ENCODE data around the gene PLEKHA7.

The PLEKHA7 gene

GRCh38 chr11:16881074-16881709 lies 133.0 kb downstream of the PLEKHA7 start:
- peak; percentile 43; the same call in 2 of the 3 replicates for ATAC-seq
- no peak for TF ChIP-seq ARNTL (CRISPR knock-in tag; IDR thresholded peaks at IDR 0.05; ENCODE audit: borderline replicate concordance, low read depth)
- no peak for TF ChIP-seq OSR1 (CRISPR knock-in tag; IDR thresholded peaks at IDR 0.05)
- no peak for TF ChIP-seq ZFP30 (CRISPR knock-in tag; IDR thresholded peaks at IDR 0.05)
- no peak for TF ChIP-seq TSHZ2 (CRISPR knock-in tag; IDR thresholded peaks at IDR 0.05)
- TF ChIP-seq, protein P1, sequence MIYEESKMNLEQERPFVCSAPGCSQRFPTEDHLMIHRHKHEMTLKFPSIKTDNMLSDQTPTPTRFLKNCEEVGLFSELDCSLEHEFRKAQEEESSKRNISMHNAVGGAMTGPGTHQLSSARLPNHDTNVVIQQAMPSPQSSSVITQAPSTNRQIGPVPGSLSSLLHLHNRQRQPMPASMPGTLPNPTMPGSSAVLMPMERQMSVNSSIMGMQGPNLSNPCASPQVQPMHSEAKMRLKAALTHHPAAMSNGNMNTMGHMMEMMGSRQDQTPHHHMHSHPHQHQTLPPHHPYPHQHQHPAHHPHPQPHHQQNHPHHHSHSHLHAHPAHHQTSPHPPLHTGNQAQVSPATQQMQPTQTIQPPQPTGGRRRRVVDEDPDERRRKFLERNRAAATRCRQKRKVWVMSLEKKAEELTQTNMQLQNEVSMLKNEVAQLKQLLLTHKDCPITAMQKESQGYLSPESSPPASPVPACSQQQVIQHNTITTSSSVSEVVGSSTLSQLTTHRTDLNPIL (CRISPR knock-in tag; IDR thresholded peaks at IDR 0.05; ENCODE audit: low read depth), result no peak
- TF ChIP-seq POU6F1 (CRISPR knock-in tag; IDR thresholded peaks at IDR 0.05; ENCODE audit: borderline replicate concordance, low read depth), result no peak
- no peak for TF ChIP-seq BACH2 (CRISPR knock-in tag; IDR thresholded peaks at IDR 0.05; ENCODE audit: borderline replicate concordance)
- TF ChIP-seq, protein P2, sequence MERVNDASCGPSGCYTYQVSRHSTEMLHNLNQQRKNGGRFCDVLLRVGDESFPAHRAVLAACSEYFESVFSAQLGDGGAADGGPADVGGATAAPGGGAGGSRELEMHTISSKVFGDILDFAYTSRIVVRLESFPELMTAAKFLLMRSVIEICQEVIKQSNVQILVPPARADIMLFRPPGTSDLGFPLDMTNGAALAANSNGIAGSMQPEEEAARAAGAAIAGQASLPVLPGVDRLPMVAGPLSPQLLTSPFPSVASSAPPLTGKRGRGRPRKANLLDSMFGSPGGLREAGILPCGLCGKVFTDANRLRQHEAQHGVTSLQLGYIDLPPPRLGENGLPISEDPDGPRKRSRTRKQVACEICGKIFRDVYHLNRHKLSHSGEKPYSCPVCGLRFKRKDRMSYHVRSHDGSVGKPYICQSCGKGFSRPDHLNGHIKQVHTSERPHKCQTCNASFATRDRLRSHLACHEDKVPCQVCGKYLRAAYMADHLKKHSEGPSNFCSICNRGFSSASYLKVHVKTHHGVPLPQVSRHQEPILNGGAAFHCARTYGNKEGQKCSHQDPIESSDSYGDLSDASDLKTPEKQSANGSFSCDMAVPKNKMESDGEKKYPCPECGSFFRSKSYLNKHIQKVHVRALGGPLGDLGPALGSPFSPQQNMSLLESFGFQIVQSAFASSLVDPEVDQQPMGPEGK (CRISPR knock-in tag; IDR thresholded peaks at IDR 0.05; ENCODE audit: borderline replicate concordance), result no peak
- TF ChIP-seq ZC3H10 (CRISPR knock-in tag; IDR thresholded peaks at IDR 0.05), result no peak
- no peak for TF ChIP-seq RARB (CRISPR knock-in tag; IDR thresholded peaks at IDR 0.05)
- TF ChIP-seq CSDC2 (CRISPR knock-in tag; IDR thresholded peaks at IDR 0.05), result no peak
- no peak for TF ChIP-seq ZNF70 (CRISPR knock-in tag; IDR thresholded peaks at IDR 0.05)
- TF ChIP-seq GLIS3 (CRISPR knock-in tag; IDR thresholded peaks at IDR 0.05), result no peak
- TF ChIP-seq SNAI2 (CRISPR knock-in tag; IDR thresholded peaks at IDR 0.05), result no peak

DNA sequence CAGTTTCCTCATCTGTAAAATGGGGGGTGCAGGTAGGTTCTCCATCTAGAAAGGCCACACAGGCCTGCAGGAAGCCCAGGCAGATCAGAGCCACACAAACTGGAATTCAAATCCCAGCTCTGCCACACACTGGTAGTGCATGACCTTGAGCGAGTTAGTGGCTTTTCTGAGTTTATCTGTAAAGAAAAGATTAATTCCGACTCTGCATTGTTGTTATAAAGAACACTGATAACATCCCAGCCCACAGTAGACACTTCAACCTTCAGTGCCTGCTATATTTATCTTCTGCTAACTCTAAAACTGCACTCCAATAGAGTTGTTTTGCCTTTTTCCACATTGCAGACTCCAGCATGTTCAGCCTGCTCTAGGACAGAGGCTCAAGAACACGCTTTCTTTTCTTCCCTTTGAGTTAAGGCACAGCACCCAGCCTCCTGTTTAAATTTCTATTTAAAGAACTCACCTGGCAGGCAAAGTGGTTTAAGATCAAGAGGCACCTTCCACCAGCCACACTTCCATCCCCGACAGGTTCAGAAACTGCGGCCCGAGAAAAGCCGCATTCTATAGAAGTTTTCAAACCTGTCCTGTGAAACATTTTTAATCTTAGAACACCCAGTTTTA lies 133.9 kb downstream of the PLEKHA7 start:
- TF ChIP-seq ZC3H10 (CRISPR knock-in tag; IDR thresholded peaks at IDR 0.05), result no peak
- no peak for TF ChIP-seq PPARA (CRISPR knock-in tag; IDR thresholded peaks at IDR 0.05; ENCODE audit: borderline replicate concordance)
- no peak for TF ChIP-seq OSR1 (CRISPR knock-in tag; IDR thresholded peaks at IDR 0.05)
- TF ChIP-seq, protein P2 (CRISPR knock-in tag; IDR thresholded peaks at IDR 0.05; ENCODE audit: borderline replicate concordance), result no peak
- ATAC-seq, result no peak

DNA sequence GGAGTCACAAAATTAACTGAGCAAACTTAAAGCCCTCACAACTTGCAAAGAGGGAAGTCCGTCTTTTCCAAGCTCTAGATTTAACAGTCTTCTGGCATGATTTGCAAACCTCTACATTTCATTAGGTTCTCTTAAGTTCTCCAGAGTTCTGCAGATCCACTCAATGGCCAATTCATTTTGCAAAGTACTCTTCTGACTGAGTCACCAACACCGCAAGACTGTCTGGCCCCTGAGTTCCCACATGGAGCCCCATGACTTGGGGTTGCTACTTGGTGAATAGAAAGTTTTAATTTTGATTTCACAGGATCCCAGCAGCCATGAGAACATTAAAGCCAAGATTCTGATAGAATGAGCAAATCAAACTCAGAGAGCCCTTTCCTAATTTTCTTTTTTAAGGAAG lies 134.5 kb downstream of the PLEKHA7 start:
- ATAC-seq, result no peak

More for the DNA sequence above, 134.5 kb downstream of the PLEKHA7 start:
- TF ChIP-seq OSR1 (CRISPR knock-in tag; IDR thresholded peaks at IDR 0.05), result no peak
- TF ChIP-seq GLIS3 (CRISPR knock-in tag; IDR thresholded peaks at IDR 0.05), result no peak
- TF ChIP-seq TOX (CRISPR knock-in tag; IDR thresholded peaks at IDR 0.05; ENCODE audit: borderline replicate concordance), result no peak
- TF ChIP-seq SNAI2 (CRISPR knock-in tag; IDR thresholded peaks at IDR 0.05), result no peak
- no peak for TF ChIP-seq CSRNP3 (CRISPR knock-in tag; IDR thresholded peaks at IDR 0.05)
- TF ChIP-seq TCF4 (CRISPR knock-in tag; IDR thresholded peaks at IDR 0.05; ENCODE audit: borderline replicate concordance), result no peak
- no peak for TF ChIP-seq ZNF70 (CRISPR knock-in tag; IDR thresholded peaks at IDR 0.05)
- TF ChIP-seq ZNF565 (CRISPR knock-in tag; conservative IDR thresholded peaks at IDR 0.05; ENCODE audit: low read depth), result no peak

Data from SK-N-SH treated with all-trans-retinoic acid at 6 μM for 48 hours (cell line).